IMR-90 (cell line): ENCODE data around the gene FKBP10. TPM values are rescaled to one million over a fixed set of nuclear protein-coding genes. Genes with fewer than 3 reads are reported as not detected.

ENCODE experiments used
- ATAC-seq: fragments of 200-7000 bp; cut with Tn5 transposase; 2 replicates; pipeline ENCODE4 v1.9.1; 2020; ENCODE audit warnings: low read depth, mild to moderate bottlenecking, moderate library complexity
- BruUV-seq: library from RNA; stranded (reverse); fragments of 400-500 nt; replicated peaks from 2 replicates; lab custom pipeline; 2021; lab: Mats Ljungman, UMichigan
- CTCF ChIA-PET: fragments of 300-600 bp; formaldehyde crosslinking; extraction: SDS; loops from one replicate; lab custom pipeline; 2021; ENCODE audit warnings: antibody characterized with exemption; lab: Yijun Ruan, JAX
- POLR2A ChIA-PET: fragments of 300-600 bp; sonication (Branson Sonifier 250); formaldehyde crosslinking; loops from one replicate; lab custom pipeline; 2022; ENCODE audit warnings: antibody characterized with exemption; ENCODE audit not compliant: unreplicated experiment; lab: Charles Lee
- DNase-seq: peaks from one replicate; pipeline ENCODE4 v3.0.0; 2013
- H2AFZ ChIP-seq: replicated peaks from 2 replicates; pipeline ENCODE3; 2013; ENCODE audit warnings: low read length, mild to moderate bottlenecking; ENCODE audit not compliant: poor library complexity
- H2AK5ac ChIP-seq: 2 replicates; pipeline ENCODE4 v1.6.1; 2013; ENCODE audit warnings: low read depth, low read length, inconsistent platforms
- H2AK9ac ChIP-seq: replicated peaks from 2 replicates; pipeline ENCODE3; 2013; ENCODE audit warnings: mild to moderate bottlenecking, low read depth, low read length, moderate library complexity; ENCODE audit not compliant: poor library complexity
- H2BK120ac ChIP-seq: 2 replicates; pipeline ENCODE4 v1.6.1; 2013; ENCODE audit warnings: low read depth, low read length, inconsistent platforms
- H2BK15ac ChIP-seq: 3 replicates; pipeline ENCODE4 v1.6.1; 2013; ENCODE audit warnings: low read depth, low read length, inconsistent platforms
- H2BK20ac ChIP-seq: 2 replicates; pipeline ENCODE4 v1.6.1; 2013; ENCODE audit warnings: low read depth, mild to moderate bottlenecking, inconsistent platforms, low read length, moderate library complexity
- H2BK5ac ChIP-seq: 2 replicates; pipeline ENCODE4 v1.6.1; 2013; ENCODE audit warnings: mild to moderate bottlenecking, low read depth, low read length, inconsistent platforms; ENCODE audit not compliant: poor library complexity, severe bottlenecking
- H3K14ac ChIP-seq: replicated peaks from 2 replicates; pipeline ENCODE4 v1.6.1; 2013; ENCODE audit warnings: low read depth, low read length, inconsistent platforms
- H3K18ac ChIP-seq: 2 replicates; pipeline ENCODE4 v1.6.1; 2013; ENCODE audit warnings: low read depth, low read length, control low read depth
- H3K23ac ChIP-seq: 2 replicates; pipeline ENCODE4 v1.6.1; 2013; ENCODE audit warnings: low read depth, low read length, inconsistent platforms
- H3K27ac ChIP-seq: 2 replicates; pipeline ENCODE4 v1.5.1; 2013; ENCODE audit warnings: mild to moderate bottlenecking, control low read depth, low read length; ENCODE audit not compliant: insufficient read depth
- H3K27me3 ChIP-seq: 2 replicates; pipeline ENCODE4 v1.6.1; 2013; ENCODE audit warnings: low read length; ENCODE audit not compliant: control insufficient read depth, insufficient read depth
- H3K36me3 ChIP-seq: 2 replicates; pipeline ENCODE4 v1.6.1; 2013; ENCODE audit warnings: low read length, mixed read lengths; ENCODE audit not compliant: control insufficient read depth, insufficient read depth
- H3K4ac ChIP-seq: 2 replicates; pipeline ENCODE4 v1.6.1; 2013; ENCODE audit warnings: low read depth, low read length, inconsistent platforms
- H3K4me1 ChIP-seq: 2 replicates; pipeline ENCODE4 v1.6.1; 2013; ENCODE audit warnings: low read length, mixed read lengths; ENCODE audit not compliant: control insufficient read depth, insufficient read depth
- H3K4me2 ChIP-seq: 2 replicates; pipeline ENCODE4 v1.6.1; 2013; ENCODE audit warnings: low read depth, mild to moderate bottlenecking, control low read depth, low read length, moderate library complexity
- H3K4me3 ChIP-seq: 2 replicates; pipeline ENCODE4 v1.5.1; 2013; ENCODE audit warnings: low read depth, mild to moderate bottlenecking, control low read depth, low read length, moderate library complexity; ENCODE audit not compliant: insufficient read depth
- H3K56ac ChIP-seq: 2 replicates; pipeline ENCODE4 v1.6.1; 2013; ENCODE audit warnings: low read length, inconsistent platforms; ENCODE audit not compliant: insufficient read depth; ENCODE audit errors: extremely low read depth
- H3K79me1 ChIP-seq, 2 experiments: 2 replicates each; pipeline ENCODE4 v1.6.1; 2013; ENCODE audit warnings: low read length in 2 of 2, inconsistent platforms in 1 of 2, low read depth in 1 of 2
- H3K9ac ChIP-seq: 2 replicates; pipeline ENCODE4 v1.6.1; 2013; ENCODE audit warnings: low read depth, low read length, control low read depth
- H3K9me1 ChIP-seq: 2 replicates; pipeline ENCODE4 v1.6.1; 2013; ENCODE audit warnings: low read length, inconsistent platforms; ENCODE audit not compliant: insufficient read depth
- H3K9me3 ChIP-seq: 2 replicates; pipeline ENCODE4 v1.6.1; 2013; ENCODE audit warnings: low read length; ENCODE audit not compliant: control insufficient read depth, insufficient read depth
- H4K20me1 ChIP-seq: 2 replicates; pipeline ENCODE4 v1.6.1; 2013; ENCODE audit warnings: low read length, inconsistent platforms; ENCODE audit not compliant: insufficient read depth
- H4K5ac ChIP-seq: 2 replicates; pipeline ENCODE4 v1.6.1; 2013; ENCODE audit warnings: mild to moderate bottlenecking, low read depth, low read length, control low read depth
- H4K8ac ChIP-seq, 2 experiments: 2 replicates each; pipeline ENCODE4 v1.6.1; 2013; ENCODE audit warnings: low read depth in 2 of 2, low read length in 2 of 2, control low read depth in 1 of 2, inconsistent platforms in 1 of 2
- H4K91ac ChIP-seq: 2 replicates; pipeline ENCODE4 v1.6.1; 2013; ENCODE audit warnings: low read depth, low read length, inconsistent platforms; ENCODE audit not compliant: insufficient read depth
- BHLHE40 ChIP-seq: fragments of 150-350 bp; IDR thresholded peaks from 2 replicates; pipeline ENCODE4 v1.6.1; 2016; ENCODE audit warnings: mild to moderate bottlenecking, low read depth, low read length
- CHD1 ChIP-seq: IDR thresholded peaks from 2 replicates; pipeline ENCODE4 v1.6.1; 2012; ENCODE audit warnings: low read depth, low read length, improper control_type of control experiment
- ELK1 ChIP-seq: fragments of 150-350 bp; IDR thresholded peaks from 2 replicates; pipeline ENCODE4 v1.6.1; 2016; ENCODE audit warnings: low read depth, mild to moderate bottlenecking, low read length, moderate library complexity, borderline replicate concordance
- FOS ChIP-seq: fragments of 150-350 bp; IDR thresholded peaks from 2 replicates; pipeline ENCODE4 v1.6.1; 2016; ENCODE audit warnings: low read depth, low read length
- MAZ ChIP-seq: IDR thresholded peaks from 2 replicates; pipeline ENCODE4 v1.6.1; 2012; ENCODE audit warnings: low read depth, mild to moderate bottlenecking, low read length, improper control_type of control experiment, moderate library complexity, borderline replicate concordance
- MXI1 ChIP-seq: IDR thresholded peaks from 2 replicates; pipeline ENCODE4 v1.6.1; 2012; ENCODE audit warnings: low read depth, mild to moderate bottlenecking, low read length, moderate library complexity, borderline replicate concordance
- NFE2L2 ChIP-seq: fragments of 150-350 bp; IDR thresholded peaks from 2 replicates; pipeline ENCODE4 v1.6.1; 2016; ENCODE audit warnings: low read depth, mild to moderate bottlenecking, low read length
- RAD21 ChIP-seq: IDR thresholded peaks from 2 replicates; pipeline ENCODE4 v1.6.1; 2012; ENCODE audit warnings: low read length, improper control_type of control experiment
- WGBS, 2 experiments: methylation state at CpG; one replicate each; pipeline versions ENCODE4 v1.1.5 to v1.1.7; 2013; ENCODE audit warnings: missing lambda C conversion rate in 2 of 2; ENCODE audit not compliant: insufficient read length in 1 of 2; ENCODE audit errors: extremely low coverage in 2 of 2; 5-methylcytosine and 5-hydroxymethylcytosine counted together
- dilution Hi-C: fragments of 300-500 bp; cut with HindIII; formaldehyde crosslinking; loops from one replicate; pipeline ENCODE4 v1.14.3; 2018; ENCODE audit warnings: low sequenced_read_pairs; ENCODE audit not compliant: unreplicated experiment
- in situ Hi-C: fragments of 300-500 bp; cut with MboI; formaldehyde crosslinking; loops from 3 replicates; pipeline ENCODE4 v1.14.3; 2019; ENCODE audit warnings: low sequenced_read_pairs, inconsistent platforms, mixed read lengths
- intact Hi-C: fragments of 100-400 bp; cut with micrococcal nuclease; formaldehyde crosslinking; loops from 2 replicates; pipeline ENCODE4 v1.10.0; 2022
- polyA plus RNA-seq, 3 experiments: library from polyadenylated mRNA; depleted of rRNA; stranded (reverse); fragments of >200 nt; gene quantifications; 2 replicates each; pipeline ENCODE4 v1.2.3, GENCODE V29; 2012; ENCODE audit warnings: low replicate concordance in 1 of 3
- total RNA-seq: library from RNA; depleted of rRNA; stranded (reverse); fragments of >200 nt; gene quantifications from 2 replicates; pipeline ENCODE4 v1.2.3, GENCODE V29; 2012
- TF ChIP-seq, protein P1 (sequence below): conservative IDR thresholded peaks from 2 replicates; pipeline ENCODE4 v1.5.1; 2012; ENCODE audit warnings: mild to moderate bottlenecking, low read depth, low read length, improper control_type of control experiment

FKBP10 gene
- total and polyA plus RNA-seq, 2 of the 4 experiments (the other 2 are of a cell fraction), result 170 to 984 TPM

GRCh38 chr17:41792845-41793783, 19.7 kb upstream of the FKBP10 start:
- Histone ChIP-seq H4K20me1 (no peaks in the 10 kb centered on the region), H4K5ac (peak overlapping the region; percentile 83), H3K9me3 (no peaks in the 10 kb centered on the region), H2BK15ac (peak overlapping the region; percentile 82), H3K79me1 (no peaks in the 10 kb centered on the region), H3K27ac (peak overlapping the region; percentile 90), H3K36me3 (no peaks in the 10 kb centered on the region), H2BK5ac (peak overlapping the region; percentile 88), H3K4ac (peak overlapping the region; percentile 81), H3K18ac (peak overlapping the region; percentile 92), H3K4me3 (no peak overlapping the region), H3K4me1 (peaks cover 26% of the 10 kb centered on the region), H4K8ac (peak overlapping the region; percentile 73 to 78; a peak in 3 of 4 replicates), H3K56ac (no peak overlapping the region), H3K4me2 (peak overlapping the region; percentile 51), H2BK120ac (peak overlapping the region; percentile 82), H2AK9ac (peak overlapping the region; percentile 90), H2AFZ (peak overlapping the region; percentile 81), H3K23ac (peak overlapping the region; percentile 48; the same call in 1 of the 2 replicates), H3K9ac (0 out of 2 replicates have a peak overlapping the region, but pooled peaks have one; percentile 0), H3K27me3 (0 out of 2 replicates have a peak, but pooled peaks cover 2% of the 10 kb centered on the region), H2AK5ac (peak overlapping the region; percentile 95), H3K9me1 (peaks cover 13% of the 10 kb centered on the region), H4K91ac (peak overlapping the region; percentile 54), H3K14ac (peak overlapping the region; percentile 49), H2BK20ac (peak overlapping the region; percentile 81)
- BruUV-seq, result no TSS peak
- POLR2A ChIA-PET, result no interaction called here
- intact Hi-C loops (no loop called here), dilution Hi-C loops (no loop called here), in situ Hi-C loops (no loop called here)
- CTCF ChIA-PET, result interaction anchor here (0.6 to 1.3 kb wide), 2 partner anchors 20 to 139 kb away, joined by 4 to 5 read pairs; no protein-coding TSS in a partner anchor
- no peak for TF ChIP-seq ELK1
- TF ChIP-seq MXI1, result no peak
- TF ChIP-seq, protein P1, sequence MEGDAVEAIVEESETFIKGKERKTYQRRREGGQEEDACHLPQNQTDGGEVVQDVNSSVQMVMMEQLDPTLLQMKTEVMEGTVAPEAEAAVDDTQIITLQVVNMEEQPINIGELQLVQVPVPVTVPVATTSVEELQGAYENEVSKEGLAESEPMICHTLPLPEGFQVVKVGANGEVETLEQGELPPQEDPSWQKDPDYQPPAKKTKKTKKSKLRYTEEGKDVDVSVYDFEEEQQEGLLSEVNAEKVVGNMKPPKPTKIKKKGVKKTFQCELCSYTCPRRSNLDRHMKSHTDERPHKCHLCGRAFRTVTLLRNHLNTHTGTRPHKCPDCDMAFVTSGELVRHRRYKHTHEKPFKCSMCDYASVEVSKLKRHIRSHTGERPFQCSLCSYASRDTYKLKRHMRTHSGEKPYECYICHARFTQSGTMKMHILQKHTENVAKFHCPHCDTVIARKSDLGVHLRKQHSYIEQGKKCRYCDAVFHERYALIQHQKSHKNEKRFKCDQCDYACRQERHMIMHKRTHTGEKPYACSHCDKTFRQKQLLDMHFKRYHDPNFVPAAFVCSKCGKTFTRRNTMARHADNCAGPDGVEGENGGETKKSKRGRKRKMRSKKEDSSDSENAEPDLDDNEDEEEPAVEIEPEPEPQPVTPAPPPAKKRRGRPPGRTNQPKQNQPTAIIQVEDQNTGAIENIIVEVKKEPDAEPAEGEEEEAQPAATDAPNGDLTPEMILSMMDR, result no peak
- no peak for TF ChIP-seq NFE2L2
- 0 out of 2 replicates have a peak, but pooled peaks have one; percentile 2 for TF ChIP-seq FOS
- TF ChIP-seq MAZ, result 0 out of 2 replicates have a peak, but pooled peaks have one; percentile 21
- no peak for TF ChIP-seq RAD21
- no peak; the same call in 1 of the 2 replicates for TF ChIP-seq BHLHE40
- no peak for TF ChIP-seq CHD1
- ATAC-seq (peak; percentile 76), DNase-seq (peak; percentile 60)
- WGBS, 2 experiments, result 5% methylated on average over 3 of the region's 22 CpGs; no CpG with 5 or more reads in 1 of the 2 experiments
